ENCODE measurements around the gene RFLNA. TPM values are rescaled to one million over a fixed set of nuclear protein-coding genes. Genes with fewer than 3 reads are reported as not detected.

Gene RFLNA
- total RNA-seq, 2 donors from 2014 or later: 5.4 to 13.7 TPM

DNA sequence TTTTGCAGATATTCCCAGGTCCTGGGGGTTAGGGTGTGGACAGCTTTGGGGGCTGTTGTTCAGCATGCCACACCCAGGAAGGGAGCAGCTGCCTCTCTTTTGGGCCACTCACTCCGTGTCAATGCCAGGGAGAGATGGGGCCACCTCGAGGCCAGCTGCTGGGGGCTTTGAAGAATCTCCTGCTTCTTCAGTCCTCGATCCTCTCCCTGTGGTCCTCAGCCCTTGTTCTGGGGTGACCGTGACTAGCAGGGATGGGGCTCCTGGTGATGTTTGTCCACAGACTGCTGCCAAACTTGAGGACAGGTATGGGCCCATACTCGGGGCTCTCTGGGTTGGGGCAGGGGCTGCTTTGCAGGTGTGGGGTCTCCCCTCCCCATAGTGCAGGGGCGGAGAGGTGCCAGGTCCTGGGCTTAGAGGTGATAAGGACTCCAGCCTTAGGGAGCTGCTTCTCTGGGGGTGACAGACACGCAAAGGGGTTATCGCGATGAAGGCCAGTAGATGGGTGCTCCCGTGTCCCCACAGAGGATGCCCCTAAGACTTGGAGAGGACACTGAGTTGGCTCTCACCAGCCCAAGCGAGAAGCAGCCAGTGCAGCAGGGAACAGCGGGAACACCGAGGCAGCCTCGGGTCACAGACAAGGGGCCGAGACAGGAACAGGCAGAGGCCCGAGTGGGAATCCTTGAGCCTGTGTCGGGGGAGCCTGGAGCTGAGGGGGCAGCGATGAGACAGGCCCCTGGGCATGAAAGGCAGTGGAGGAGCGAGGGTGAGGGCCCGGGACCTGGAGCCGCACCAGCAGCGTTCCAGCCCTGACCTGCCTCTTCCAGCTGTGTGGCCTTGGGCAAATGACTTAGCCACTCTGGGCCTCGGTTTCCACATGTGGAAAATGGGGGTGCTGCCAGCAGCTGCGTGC, 11.1 kb downstream of the RFLNA start:
- no peak for DNase-seq (ENCODE audit: low spot score)
- H3K36me3 ChIP-seq: no peaks in the 10 kb centered on the region
- intact Hi-C loops (cut with DNase I): no loop called here
- H3K4me3 ChIP-seq: no peak overlapping the region
- no peaks in the 10 kb centered on the region for H3K27me3 ChIP-seq (replicated peaks; ENCODE audit: insufficient read depth)
- WGBS: 89% methylated on average over 24 of the region's 24 CpGs
- H3K27ac ChIP-seq: no peak overlapping the region
- no peak for TF ChIP-seq POLR2AphosphoS5 (IDR thresholded peaks at IDR 0.05)
- TF ChIP-seq, protein P1, sequence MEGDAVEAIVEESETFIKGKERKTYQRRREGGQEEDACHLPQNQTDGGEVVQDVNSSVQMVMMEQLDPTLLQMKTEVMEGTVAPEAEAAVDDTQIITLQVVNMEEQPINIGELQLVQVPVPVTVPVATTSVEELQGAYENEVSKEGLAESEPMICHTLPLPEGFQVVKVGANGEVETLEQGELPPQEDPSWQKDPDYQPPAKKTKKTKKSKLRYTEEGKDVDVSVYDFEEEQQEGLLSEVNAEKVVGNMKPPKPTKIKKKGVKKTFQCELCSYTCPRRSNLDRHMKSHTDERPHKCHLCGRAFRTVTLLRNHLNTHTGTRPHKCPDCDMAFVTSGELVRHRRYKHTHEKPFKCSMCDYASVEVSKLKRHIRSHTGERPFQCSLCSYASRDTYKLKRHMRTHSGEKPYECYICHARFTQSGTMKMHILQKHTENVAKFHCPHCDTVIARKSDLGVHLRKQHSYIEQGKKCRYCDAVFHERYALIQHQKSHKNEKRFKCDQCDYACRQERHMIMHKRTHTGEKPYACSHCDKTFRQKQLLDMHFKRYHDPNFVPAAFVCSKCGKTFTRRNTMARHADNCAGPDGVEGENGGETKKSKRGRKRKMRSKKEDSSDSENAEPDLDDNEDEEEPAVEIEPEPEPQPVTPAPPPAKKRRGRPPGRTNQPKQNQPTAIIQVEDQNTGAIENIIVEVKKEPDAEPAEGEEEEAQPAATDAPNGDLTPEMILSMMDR (IDR thresholded peaks at IDR 0.05): no peak
- H3K9me3 ChIP-seq: no peaks in the 10 kb centered on the region
- no peaks in the 10 kb centered on the region for H3K4me1 ChIP-seq (replicated peaks)

DNA sequence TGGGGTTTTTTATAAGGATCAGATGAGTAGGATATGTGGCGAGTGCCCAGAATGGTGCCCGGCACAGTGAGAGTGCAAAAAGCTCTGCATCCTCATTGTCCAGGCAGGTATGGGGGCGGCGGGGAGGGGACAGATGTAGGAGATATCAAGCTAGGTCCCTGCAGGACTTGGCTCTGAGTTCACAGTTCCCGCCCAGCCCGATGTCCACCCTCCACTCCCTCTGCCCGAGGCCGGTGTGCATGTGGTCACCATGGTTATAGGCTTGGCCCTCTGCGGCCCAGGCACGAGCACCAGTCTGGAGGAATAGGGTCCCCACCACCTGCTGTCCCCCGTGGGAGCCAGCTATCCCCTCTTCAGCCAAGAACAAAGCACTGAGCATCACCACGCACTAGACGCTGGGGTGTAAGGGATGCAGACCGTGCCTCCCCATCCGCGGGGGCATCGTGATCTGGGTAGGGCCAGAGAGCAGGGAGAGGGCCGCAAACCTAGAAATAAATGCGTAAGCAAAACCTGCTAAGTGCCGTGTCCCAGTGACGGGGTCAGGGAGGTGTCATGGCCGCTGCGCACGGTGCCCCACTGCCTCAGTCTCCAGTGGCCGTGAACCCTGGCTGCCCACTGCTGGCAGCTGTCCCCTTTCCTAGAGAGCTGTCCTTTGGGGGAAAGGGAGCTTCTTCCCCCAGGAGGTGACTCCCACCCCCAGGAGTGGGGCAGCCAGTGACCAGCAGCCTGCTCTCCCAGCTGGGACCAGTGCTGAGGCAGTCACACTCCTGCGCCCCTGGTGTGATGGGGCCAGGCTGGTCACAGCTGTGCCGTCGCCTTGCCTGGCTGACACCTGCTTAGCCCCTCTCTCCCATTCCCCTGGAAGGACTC, 12.0 kb downstream of the RFLNA start:
- no peaks in the 10 kb centered on the region for H3K4me1 ChIP-seq (replicated peaks)
- no peak for TF ChIP-seq POLR2AphosphoS5 (IDR thresholded peaks at IDR 0.05)
- H3K9me3 ChIP-seq: no peaks in the 10 kb centered on the region
- H3K27me3 ChIP-seq (replicated peaks; ENCODE audit: insufficient read depth): no peaks in the 10 kb centered on the region
- H3K36me3 ChIP-seq: no peaks in the 10 kb centered on the region
- H3K4me3 ChIP-seq: no peak overlapping the region
- WGBS: 92% methylated on average over 26 of the region's 28 CpGs
- intact Hi-C loops (cut with DNase I): no loop called here
- H3K27ac ChIP-seq: no peak overlapping the region
- no peak for DNase-seq (ENCODE audit: low spot score)

DNA sequence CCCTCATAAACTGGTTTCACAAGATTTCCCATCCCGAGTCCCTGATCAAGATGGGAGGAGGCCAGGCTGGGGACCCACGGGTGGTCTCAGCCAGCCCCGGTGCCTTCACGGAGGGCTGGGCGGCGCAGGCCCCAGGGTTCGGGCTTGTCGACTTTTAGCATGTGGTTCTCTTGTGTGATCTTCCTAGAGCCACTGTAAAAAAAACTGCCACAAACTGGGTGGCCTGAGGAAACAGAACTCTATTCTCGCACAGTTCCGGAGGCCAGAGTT, 12.6 kb downstream of the RFLNA start:
- H3K9me3 ChIP-seq: no peaks in the 10 kb centered on the region
- no peak for DNase-seq (ENCODE audit: low spot score)
- TF ChIP-seq POLR2AphosphoS5 (IDR thresholded peaks at IDR 0.05): no peak
- TF ChIP-seq, protein P1 (IDR thresholded peaks at IDR 0.05): no peak
- no peak for TF ChIP-seq POLR2A (IDR thresholded peaks at IDR 0.05)
- no peak overlapping the region for H3K4me3 ChIP-seq
- 78% methylated on average over 10 of the region's 10 CpGs for WGBS
- H3K27me3 ChIP-seq (replicated peaks; ENCODE audit: insufficient read depth): no peaks in the 10 kb centered on the region
- intact Hi-C loops (cut with DNase I): no loop called here
- H3K36me3 ChIP-seq: no peaks in the 10 kb centered on the region
- no peaks in the 10 kb centered on the region for H3K4me1 ChIP-seq (replicated peaks)
- H3K27ac ChIP-seq: no peak overlapping the region

DNA sequence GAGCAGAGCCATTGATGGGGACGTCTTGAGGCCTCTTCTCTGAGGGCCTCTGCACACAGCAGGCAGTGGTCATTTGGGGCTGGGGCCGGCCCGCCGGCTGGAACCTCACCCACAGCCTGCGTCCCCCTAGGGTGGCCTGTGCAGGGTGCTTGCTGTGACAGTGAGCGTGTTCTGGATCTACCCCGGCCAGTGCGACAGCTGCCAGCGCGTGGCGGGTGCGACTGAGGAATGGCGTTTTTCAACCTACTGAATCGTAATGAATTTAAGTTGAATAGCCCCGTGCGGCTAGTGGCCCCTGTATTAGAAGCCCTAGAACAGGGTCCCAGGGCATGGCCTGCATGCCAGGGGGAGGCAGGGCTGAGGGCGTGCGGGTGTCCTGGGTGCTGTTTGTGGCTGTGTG, 13.8 kb downstream of the RFLNA start:
- Histone ChIP-seq H3K27me3 (replicated peaks; ENCODE audit: insufficient read depth) (no peaks in the 10 kb centered on the region), H3K9me3 (no peaks in the 10 kb centered on the region), H3K36me3 (no peaks in the 10 kb centered on the region), H3K4me1 (replicated peaks) (no peaks in the 10 kb centered on the region), H3K27ac (no peak overlapping the region), H3K4me3 (no peak overlapping the region)
- DNase-seq (ENCODE audit: low spot score): no peak
- 95% methylated on average over 18 of the region's 18 CpGs for WGBS
- intact Hi-C loops (cut with DNase I): no loop called here
- TF ChIP-seq, protein P1 (IDR thresholded peaks at IDR 0.05): no peak
- TF ChIP-seq POLR2AphosphoS5 (IDR thresholded peaks at IDR 0.05): no peak

DNA sequence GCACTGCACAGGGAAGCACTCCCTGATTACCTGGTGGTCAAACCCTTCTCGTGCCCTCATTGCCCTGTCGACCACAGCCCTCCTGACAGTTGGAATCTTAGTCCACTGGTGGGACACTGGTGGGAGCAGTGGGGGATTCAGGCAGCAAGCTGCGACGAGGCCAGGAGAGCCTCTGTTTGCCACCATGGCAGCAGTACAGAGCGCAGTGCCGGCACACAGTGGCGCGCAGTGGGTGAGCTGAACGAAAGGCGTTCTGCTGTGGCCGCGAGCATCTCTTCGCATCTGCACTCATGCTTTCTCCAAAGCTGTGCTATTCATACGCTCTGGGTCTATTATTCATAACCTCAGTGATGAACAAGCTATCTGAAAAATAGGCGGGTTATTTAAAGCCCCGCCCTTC, 14.3 kb downstream of the RFLNA start:
- Histone ChIP-seq H3K27me3 (replicated peaks; ENCODE audit: insufficient read depth) (no peaks in the 10 kb centered on the region), H3K4me1 (replicated peaks) (no peaks in the 10 kb centered on the region), H3K4me3 (no peak overlapping the region), H3K36me3 (no peaks in the 10 kb centered on the region), H3K27ac (no peak overlapping the region), H3K9me3 (no peaks in the 10 kb centered on the region)
- 97% methylated on average over 16 of the region's 16 CpGs for WGBS
- TF ChIP-seq, protein P1 (IDR thresholded peaks at IDR 0.05): no peak
- TF ChIP-seq POLR2A (IDR thresholded peaks at IDR 0.05) (no peak), POLR2AphosphoS5 (IDR thresholded peaks at IDR 0.05) (no peak)
- intact Hi-C loops (cut with DNase I): no loop called here
- DNase-seq (ENCODE audit: low spot score): no peak

Measured in prostate gland (tissue), 2 donors.